Activated CD8-positive, alpha-beta T cell treated with anti-CD3 and anti-CD28 coated beads for 36 hours (primary cell): Measurements from ENCODE around the gene KCNMA1. TPM values are rescaled to one million over a fixed set of nuclear protein-coding genes. Genes with fewer than 3 reads are reported as not detected.

ENCODE experiments used
- ATAC-seq: fragments of 200-7000 bp; cut with Tn5 transposase; one replicate; pipeline ENCODE4 v1.10.0; 2021; ENCODE audit warnings: mild to moderate bottlenecking, moderate library complexity
- CTCF ChIA-PET: fragments of 350-600 bp; sonication (Branson Sonifier 250); formaldehyde crosslinking; loops from one replicate; lab custom pipeline; 2021; ENCODE audit warnings: antibody characterized with exemption; lab: Charles Lee
- POLR2A ChIA-PET: fragments of 350-600 bp; sonication (Branson Sonifier 250); formaldehyde crosslinking; loops from one replicate; lab custom pipeline; 2021; ENCODE audit warnings: antibody characterized with exemption; lab: Charles Lee
- DNase-seq: peaks from one replicate; pipeline ENCODE4 v3.0.0-alpha.2; 2020
- H3K27ac Mint-ChIP-seq: one replicate; pipeline ENCODE4 v1.8.0; 2021; ENCODE audit warnings: mild to moderate bottlenecking, mixed read lengths
- H3K27me3 Mint-ChIP-seq: one replicate; pipeline ENCODE4 v1.8.0; 2021; ENCODE audit warnings: mixed read lengths
- H3K36me3 Mint-ChIP-seq: one replicate; pipeline ENCODE4 v1.8.0; 2021; ENCODE audit warnings: low read depth, mixed read lengths
- H3K4me1 Mint-ChIP-seq: one replicate; pipeline ENCODE4 v1.8.0; 2021; ENCODE audit warnings: low read depth, mixed read lengths
- H3K4me3 Mint-ChIP-seq: one replicate; pipeline ENCODE4 v1.8.0; 2021; ENCODE audit warnings: mild to moderate bottlenecking, moderate library complexity, mixed read lengths
- H3K9me3 Mint-ChIP-seq: one replicate; pipeline ENCODE4 v1.8.0; 2021; ENCODE audit warnings: mixed read lengths
- intact Hi-C: fragments of 100-400 bp; cut with micrococcal nuclease; formaldehyde crosslinking; loops from one replicate; pipeline ENCODE4 v1.10.0; 2022
- total RNA-seq, 2 experiments: library from RNA; stranded (reverse); gene quantifications; one replicate each; pipeline ENCODE4 v1.2.3, GENCODE V29; 2021
- TF ChIP-seq, protein P1 (sequence below): fragments of 200-600 bp; IDR thresholded peaks from one replicate; pipeline ENCODE4 v1.8.0; 2022; ENCODE audit warnings: antibody characterized with exemption, mild to moderate bottlenecking

The KCNMA1 gene
- total RNA-seq, 2 experiments from 2014 or later = 0.18 TPM; not detected in 1

DNA sequence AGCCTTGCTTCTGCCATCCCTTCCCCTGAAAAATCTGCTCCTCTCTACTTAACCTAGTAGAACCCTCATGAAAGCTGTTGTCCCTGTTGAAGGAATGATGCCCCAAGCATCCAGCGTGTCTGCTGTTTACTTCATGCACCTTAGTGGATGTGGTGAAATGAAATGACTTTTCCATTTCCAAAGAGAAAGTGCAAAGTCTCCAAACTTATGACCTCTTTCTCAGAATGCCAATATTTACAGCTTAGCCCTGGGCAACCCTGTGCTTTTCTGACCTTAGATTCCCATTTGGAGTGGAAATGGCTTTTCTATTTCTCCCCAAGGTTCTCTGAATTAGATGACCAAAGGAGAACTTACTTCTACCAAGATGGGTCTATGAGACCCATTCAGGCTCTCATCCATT is 256.9 kb downstream of the KCNMA1 start:
- ATAC-seq = no peak

DNA sequence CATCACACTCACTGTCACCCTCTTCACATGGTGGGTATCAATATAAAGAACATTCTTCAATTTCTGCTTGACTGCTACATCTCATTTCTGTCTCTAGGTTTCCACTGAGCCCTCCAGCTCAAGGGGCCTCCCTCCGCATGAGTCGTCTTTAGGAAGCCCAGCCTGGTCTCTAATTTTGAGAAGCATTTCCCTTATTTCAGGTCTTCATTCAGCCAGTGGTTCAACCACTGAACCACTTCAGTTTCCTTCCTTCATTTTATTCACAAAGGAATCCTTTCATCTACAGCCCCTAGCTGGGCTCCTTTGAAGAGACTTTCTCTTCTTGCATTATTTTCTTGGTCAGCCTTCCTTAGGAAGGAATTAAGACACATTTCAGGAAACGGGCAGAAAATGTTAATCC is 257.4 kb downstream of the KCNMA1 start:
- ATAC-seq (no peak), DNase-seq (no peak)
- Mint-ChIP-seq H3K36me3 (no peaks in the 10 kb centered on the region), H3K27ac (no peak overlapping the region), H3K4me1 (peaks cover 5% of the 10 kb centered on the region), H3K9me3 (no peaks in the 10 kb centered on the region), H3K4me3 (no peak overlapping the region), H3K27me3 (peaks cover 2% of the 10 kb centered on the region)
- intact Hi-C loops = no loop called here
- ChIA-PET POLR2A (no interaction called here), CTCF (interaction anchor here (1.2 kb wide), 1 partner anchor 12 kb away, joined by 4 read pairs; no protein-coding TSS in a partner anchor)
- TF ChIP-seq, protein P1, sequence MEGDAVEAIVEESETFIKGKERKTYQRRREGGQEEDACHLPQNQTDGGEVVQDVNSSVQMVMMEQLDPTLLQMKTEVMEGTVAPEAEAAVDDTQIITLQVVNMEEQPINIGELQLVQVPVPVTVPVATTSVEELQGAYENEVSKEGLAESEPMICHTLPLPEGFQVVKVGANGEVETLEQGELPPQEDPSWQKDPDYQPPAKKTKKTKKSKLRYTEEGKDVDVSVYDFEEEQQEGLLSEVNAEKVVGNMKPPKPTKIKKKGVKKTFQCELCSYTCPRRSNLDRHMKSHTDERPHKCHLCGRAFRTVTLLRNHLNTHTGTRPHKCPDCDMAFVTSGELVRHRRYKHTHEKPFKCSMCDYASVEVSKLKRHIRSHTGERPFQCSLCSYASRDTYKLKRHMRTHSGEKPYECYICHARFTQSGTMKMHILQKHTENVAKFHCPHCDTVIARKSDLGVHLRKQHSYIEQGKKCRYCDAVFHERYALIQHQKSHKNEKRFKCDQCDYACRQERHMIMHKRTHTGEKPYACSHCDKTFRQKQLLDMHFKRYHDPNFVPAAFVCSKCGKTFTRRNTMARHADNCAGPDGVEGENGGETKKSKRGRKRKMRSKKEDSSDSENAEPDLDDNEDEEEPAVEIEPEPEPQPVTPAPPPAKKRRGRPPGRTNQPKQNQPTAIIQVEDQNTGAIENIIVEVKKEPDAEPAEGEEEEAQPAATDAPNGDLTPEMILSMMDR = no peak

More for the DNA sequence above, 256.9 kb downstream of the KCNMA1 start:
- peaks cover 2% of the 10 kb centered on the region for H3K27me3 Mint-ChIP-seq
- ChIA-PET CTCF (no interaction called here), POLR2A (no interaction called here)
- TF ChIP-seq, protein P1 = no peak
- no peaks in the 10 kb centered on the region for H3K36me3 Mint-ChIP-seq
- DNase-seq = no peak
- H3K27ac Mint-ChIP-seq = no peak overlapping the region
- H3K9me3 Mint-ChIP-seq = no peaks in the 10 kb centered on the region
- peaks cover 9% of the 10 kb centered on the region for H3K4me1 Mint-ChIP-seq
- intact Hi-C loops = no loop called here
- no peak overlapping the region for H3K4me3 Mint-ChIP-seq

DNA sequence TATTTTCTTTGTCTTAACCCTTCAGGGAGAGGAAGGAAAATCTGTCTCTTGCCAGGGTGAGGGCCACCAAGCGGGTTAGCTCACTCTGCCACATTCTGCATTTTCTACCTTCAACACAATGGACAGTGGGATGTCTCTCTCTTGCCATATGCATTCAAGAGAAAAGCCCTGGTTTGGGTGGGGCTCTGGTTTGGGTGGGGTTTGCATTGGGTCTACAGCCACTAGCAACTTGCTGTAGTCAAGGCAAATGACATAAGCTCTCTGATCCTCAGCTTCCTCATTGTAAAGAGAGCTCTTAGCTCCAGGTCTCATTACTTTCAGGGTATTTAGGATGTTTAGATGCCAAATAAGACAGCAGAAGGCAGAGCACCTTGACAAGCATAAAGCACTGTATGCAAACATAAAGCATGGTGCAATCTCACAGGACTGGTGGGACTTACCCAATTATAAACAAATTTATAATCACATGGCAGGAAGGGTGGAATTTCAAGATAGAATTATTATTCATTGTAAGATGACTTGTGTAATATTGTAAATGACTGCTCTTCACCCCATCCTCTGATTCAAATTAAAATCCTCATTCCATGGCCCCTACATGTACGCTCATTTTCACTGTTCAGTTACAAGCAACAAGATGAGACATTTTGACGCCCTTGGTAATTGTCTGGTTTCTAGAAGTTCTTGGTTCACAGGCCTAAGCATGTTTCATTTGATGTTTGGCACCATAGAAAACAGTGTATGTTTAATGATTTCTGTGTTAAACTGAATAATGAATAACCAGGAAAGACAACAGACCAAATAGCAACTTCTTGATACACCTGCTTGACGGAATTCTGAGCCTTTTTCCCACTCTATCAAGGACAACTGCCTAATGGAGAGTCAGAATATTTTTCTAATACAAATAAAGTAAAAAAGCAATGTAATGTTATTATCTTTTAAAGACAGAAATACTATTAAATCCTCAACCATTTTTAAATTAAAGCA is 258.9 kb downstream of the KCNMA1 start:
- Mint-ChIP-seq H3K27ac (no peak overlapping the region), H3K36me3 (no peaks in the 10 kb centered on the region), H3K4me3 (no peak overlapping the region), H3K27me3 (peaks cover 2% of the 10 kb centered on the region), H3K9me3 (no peaks in the 10 kb centered on the region), H3K4me1 (peaks cover 5% of the 10 kb centered on the region)
- no peak for DNase-seq
- POLR2A ChIA-PET = interaction anchor here (1.1 kb wide), 1 partner anchor 11 kb away, joined by 3 read pairs; no protein-coding TSS in a partner anchor
- CTCF ChIA-PET = interaction anchor here (1.2 to 1.6 kb wide), 3 partner anchors 11 to 320 kb away, joined by 3 to 5 read pairs (median 4); no protein-coding TSS in a partner anchor
- TF ChIP-seq, protein P1 = no peak
- intact Hi-C loops = no loop called here
- no peak for ATAC-seq

DNA sequence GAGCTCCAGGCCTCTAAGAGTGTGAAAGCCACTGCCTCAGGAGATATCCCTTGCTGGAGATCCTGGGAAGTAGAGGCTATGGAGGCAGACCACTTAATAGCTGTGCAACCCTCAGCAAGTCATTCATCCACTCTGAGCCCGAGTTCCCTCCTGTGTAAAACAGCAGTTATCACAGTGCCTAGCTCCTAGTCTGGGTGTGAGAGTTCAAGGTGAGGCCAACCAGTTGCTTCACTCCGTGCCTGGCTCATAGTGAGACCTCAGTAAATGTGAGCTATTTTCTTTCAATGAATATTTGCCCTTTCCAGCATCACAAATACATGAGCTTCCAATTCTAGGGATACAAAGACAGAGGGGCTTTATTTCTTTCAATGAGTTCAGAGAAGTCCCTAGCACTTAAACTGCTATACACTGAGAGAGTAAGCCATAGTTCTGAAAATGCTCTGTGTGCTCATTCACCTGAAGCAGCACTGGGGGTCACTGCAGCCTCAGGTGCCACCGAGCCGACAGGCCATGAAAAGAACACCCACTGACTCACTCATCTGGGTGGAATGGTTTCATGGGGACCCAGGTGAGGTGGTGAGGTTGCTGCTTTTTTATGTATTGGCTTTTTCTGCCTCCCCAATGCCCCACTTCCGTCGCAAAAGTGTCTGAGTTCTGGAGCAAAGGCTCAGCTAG is 259.8 kb downstream of the KCNMA1 start:
- Mint-ChIP-seq H3K4me3 (no peak overlapping the region), H3K9me3 (no peaks in the 10 kb centered on the region), H3K27ac (no peak overlapping the region), H3K27me3 (peaks cover 2% of the 10 kb centered on the region), H3K36me3 (no peaks in the 10 kb centered on the region), H3K4me1 (peaks cover 5% of the 10 kb centered on the region)
- intact Hi-C loops = no loop called here
- POLR2A ChIA-PET = interaction anchor here (1.1 kb wide), 1 partner anchor 12 kb away, joined by 3 read pairs; no protein-coding TSS in a partner anchor
- ATAC-seq (no peak), DNase-seq (no peak)
- TF ChIP-seq, protein P1 = no peak
- CTCF ChIA-PET = interaction anchor here (1.3 to 1.6 kb wide), 2 partner anchors 12 to 321 kb away, joined by 3 to 5 read pairs; no protein-coding TSS in a partner anchor
